Measurements from ENCODE around the gene CLEC20A. TPM values are rescaled to one million over a fixed set of nuclear protein-coding genes. Genes with fewer than 3 reads are reported as not detected.
A peak's percentile ranks its signal among the peaks of the same experiment; 100 is the strongest.

The CLEC20A gene
- total and polyA plus RNA-seq, 2 experiments from 2014 or later, result not detected

GRCh38 chr1:178532392-178532791 is 35.6 kb upstream of the CLEC20A start:
- Histone ChIP-seq H3K27ac (ENCODE audit: low read depth) (no peak overlapping the region), H3K9me2 (ENCODE audit: insufficient read depth) (0 out of 2 replicates have a peak, but pooled peaks cover under 1% of the 10 kb centered on the region), H3K27me3 (ENCODE audit: insufficient read depth) (no peaks in the 10 kb centered on the region), H3K4me2 (peak overlapping the region; percentile 56), H3K4me3 (peak overlapping the region; percentile 28; the same call in 1 of the 2 replicates), H3K4me1 (ENCODE audit: insufficient read depth) (no peaks in the 10 kb centered on the region), H2AFZ (peak overlapping the region; percentile 84), H3F3A (replicated peaks; ENCODE audit: low read depth) (no peaks in the 10 kb centered on the region), H3K36me3 (ENCODE audit: insufficient read depth) (no peaks in the 10 kb centered on the region), H4K20me1 (replicated peaks; ENCODE audit: insufficient read depth) (no peaks in the 10 kb centered on the region), H3K79me2 (replicated peaks; ENCODE audit: insufficient read depth) (no peaks in the 10 kb centered on the region)
- no peaks in the 10 kb centered on the region; the same call in 2 of the 3 replicates for H3K4me1 Mint-ChIP-seq
- H3K36me3 Mint-ChIP-seq (ENCODE audit: low read depth), result no peaks in the 10 kb centered on the region
- no peak for TF ChIP-seq NANOG (IDR thresholded peaks at IDR 0.05; ENCODE audit: borderline replicate concordance)
- TF ChIP-seq, protein P1, sequence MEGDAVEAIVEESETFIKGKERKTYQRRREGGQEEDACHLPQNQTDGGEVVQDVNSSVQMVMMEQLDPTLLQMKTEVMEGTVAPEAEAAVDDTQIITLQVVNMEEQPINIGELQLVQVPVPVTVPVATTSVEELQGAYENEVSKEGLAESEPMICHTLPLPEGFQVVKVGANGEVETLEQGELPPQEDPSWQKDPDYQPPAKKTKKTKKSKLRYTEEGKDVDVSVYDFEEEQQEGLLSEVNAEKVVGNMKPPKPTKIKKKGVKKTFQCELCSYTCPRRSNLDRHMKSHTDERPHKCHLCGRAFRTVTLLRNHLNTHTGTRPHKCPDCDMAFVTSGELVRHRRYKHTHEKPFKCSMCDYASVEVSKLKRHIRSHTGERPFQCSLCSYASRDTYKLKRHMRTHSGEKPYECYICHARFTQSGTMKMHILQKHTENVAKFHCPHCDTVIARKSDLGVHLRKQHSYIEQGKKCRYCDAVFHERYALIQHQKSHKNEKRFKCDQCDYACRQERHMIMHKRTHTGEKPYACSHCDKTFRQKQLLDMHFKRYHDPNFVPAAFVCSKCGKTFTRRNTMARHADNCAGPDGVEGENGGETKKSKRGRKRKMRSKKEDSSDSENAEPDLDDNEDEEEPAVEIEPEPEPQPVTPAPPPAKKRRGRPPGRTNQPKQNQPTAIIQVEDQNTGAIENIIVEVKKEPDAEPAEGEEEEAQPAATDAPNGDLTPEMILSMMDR (conservative IDR thresholded peaks at IDR 0.05; ENCODE audit: low read depth in 2 of 2), result peak; percentile 93 to 98
- H3K27ac Mint-ChIP-seq, result no peak overlapping the region
- no peaks in the 10 kb centered on the region; the same call in 2 of the 3 replicates for H3K9me3 Mint-ChIP-seq
- peaks cover 10% of the 10 kb centered on the region for H3K27me3 Mint-ChIP-seq (ENCODE audit: insufficient read depth, low read depth, poor library complexity)
- ATAC-seq (peak; percentile 93), DNase-seq (ENCODE audit: low spot score) (peak; percentile 89)
- H3K4me3 Mint-ChIP-seq, result no peak overlapping the region

DNA sequence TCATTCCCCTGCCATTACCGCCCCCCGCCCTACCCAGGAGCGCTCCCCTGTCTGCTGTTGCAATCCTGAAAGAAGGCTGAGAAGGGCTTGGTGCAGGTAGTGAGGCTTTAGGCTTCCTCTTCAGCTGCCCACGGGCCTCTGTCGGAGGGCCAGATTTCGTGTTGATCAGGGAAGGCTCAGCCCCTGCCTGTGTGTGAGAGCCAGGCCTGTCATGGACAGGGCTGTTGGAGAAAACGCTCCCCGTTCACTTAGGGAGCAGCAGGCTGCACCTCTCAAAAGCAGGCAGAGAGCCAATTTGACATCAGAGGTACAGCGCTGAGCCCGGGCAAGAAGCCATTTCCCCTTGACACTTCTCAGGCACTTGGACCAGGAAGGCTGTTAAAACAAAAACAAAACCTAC is 35.1 kb upstream of the CLEC20A start:
- Histone ChIP-seq H3K27me3 (ENCODE audit: insufficient read depth) (no peaks in the 10 kb centered on the region), H2AFZ (peak overlapping the region; percentile 93), H3K4me1 (ENCODE audit: insufficient read depth) (no peaks in the 10 kb centered on the region), H3F3A (replicated peaks; ENCODE audit: low read depth) (no peaks in the 10 kb centered on the region), H3K79me2 (replicated peaks; ENCODE audit: insufficient read depth) (no peaks in the 10 kb centered on the region), H4K20me1 (replicated peaks; ENCODE audit: insufficient read depth) (no peaks in the 10 kb centered on the region), H3K9me2 (ENCODE audit: insufficient read depth) (0 out of 2 replicates have a peak, but pooled peaks cover 4% of the 10 kb centered on the region), H3K4me3 (no peak overlapping the region), H3K4me2 (no peak overlapping the region), H3K27ac (ENCODE audit: low read depth) (no peak overlapping the region), H3K36me3 (ENCODE audit: insufficient read depth) (no peaks in the 10 kb centered on the region)
- no peak overlapping the region for H3K4me3 Mint-ChIP-seq
- no peak for DNase-seq (ENCODE audit: low spot score)
- no peak overlapping the region for H3K27ac Mint-ChIP-seq
- H3K9me3 Mint-ChIP-seq, result no peaks in the 10 kb centered on the region; the same call in 2 of the 3 replicates
- no peaks in the 10 kb centered on the region; the same call in 2 of the 3 replicates for H3K4me1 Mint-ChIP-seq
- ATAC-seq, result peak; percentile 18; the same call in 2 of the 3 replicates
- no peaks in the 10 kb centered on the region for H3K36me3 Mint-ChIP-seq (ENCODE audit: low read depth)
- peaks cover 10% of the 10 kb centered on the region for H3K27me3 Mint-ChIP-seq (ENCODE audit: insufficient read depth, low read depth, poor library complexity)
- no peak for TF ChIP-seq EZH2phosphoT487 (IDR thresholded peaks at IDR 0.05; ENCODE audit: unreplicated experiment)
- TF ChIP-seq ZNF114 (CRISPR knock-in tag; IDR thresholded peaks at IDR 0.05), result no peak
- no peak for TF ChIP-seq ZNF331 (CRISPR knock-in tag; IDR thresholded peaks at IDR 0.05; ENCODE audit: low read depth)
- TF ChIP-seq POLR2AphosphoS5 (IDR thresholded peaks at IDR 0.05; ENCODE audit: low read depth), result no peak
- no peak for TF ChIP-seq CREB1 (CRISPR knock-in tag; IDR thresholded peaks at IDR 0.05; ENCODE audit: low read depth)
- TF ChIP-seq, protein P2, sequence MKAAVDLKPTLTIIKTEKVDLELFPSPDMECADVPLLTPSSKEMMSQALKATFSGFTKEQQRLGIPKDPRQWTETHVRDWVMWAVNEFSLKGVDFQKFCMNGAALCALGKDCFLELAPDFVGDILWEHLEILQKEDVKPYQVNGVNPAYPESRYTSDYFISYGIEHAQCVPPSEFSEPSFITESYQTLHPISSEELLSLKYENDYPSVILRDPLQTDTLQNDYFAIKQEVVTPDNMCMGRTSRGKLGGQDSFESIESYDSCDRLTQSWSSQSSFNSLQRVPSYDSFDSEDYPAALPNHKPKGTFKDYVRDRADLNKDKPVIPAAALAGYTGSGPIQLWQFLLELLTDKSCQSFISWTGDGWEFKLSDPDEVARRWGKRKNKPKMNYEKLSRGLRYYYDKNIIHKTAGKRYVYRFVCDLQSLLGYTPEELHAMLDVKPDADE (IDR thresholded peaks at IDR 0.05), result no peak
- TF ChIP-seq, protein P1 (conservative IDR thresholded peaks at IDR 0.05; ENCODE audit: low read depth in 2 of 2), result no peak
- TF ChIP-seq ZNF462 (CRISPR knock-in tag; IDR thresholded peaks at IDR 0.05), result no peak

All from GM23338 (cell line).